Measurements from ENCODE around the gene GALT. TPM values are rescaled to one million over a fixed set of nuclear protein-coding genes. Genes with fewer than 3 reads are reported as not detected.
A peak's percentile ranks its signal among the peaks of the same experiment; 100 is the strongest.
"Not testable (repeated sequence)": the region's sequence is repeated elsewhere in the genome, so short reads cannot be mapped to it uniquely, and the experiment has no call there.

Gene GALT
- total RNA-seq, 1 donor: 46.4 TPM

DNA sequence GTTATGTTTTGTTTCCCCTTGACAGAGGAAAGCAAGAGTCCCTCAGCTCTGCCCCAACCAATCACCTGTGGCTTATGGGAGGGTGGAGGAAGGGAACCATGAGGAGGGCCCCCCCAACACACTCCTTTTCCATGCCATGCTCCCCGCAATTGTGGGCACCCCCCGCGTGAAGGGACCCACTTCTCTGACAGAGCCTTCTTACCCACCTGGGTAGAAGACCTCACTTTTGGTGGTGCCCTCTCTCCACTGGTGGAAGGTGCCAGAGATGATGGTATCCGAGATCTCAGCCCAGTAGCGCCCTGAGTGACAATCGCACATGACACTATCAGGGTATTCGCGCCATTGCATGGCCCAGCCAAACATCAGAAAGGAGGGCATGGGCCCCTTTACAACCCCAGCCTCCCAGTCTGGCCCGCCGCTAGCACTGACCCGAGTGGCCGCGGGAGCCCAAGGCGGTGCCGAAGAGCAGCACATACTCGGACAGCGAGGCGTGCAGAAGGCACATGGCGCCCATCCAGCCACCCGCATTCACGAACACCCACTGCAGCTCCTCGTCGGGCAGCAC lies 9.6 kb upstream of the GALT start:
- Histone ChIP-seq H3K4me1 (ENCODE audit: insufficient read depth, low read length) (peaks cover 39% of the 10 kb centered on the region), H3K4me3 (ENCODE audit: low read length) (peak overlapping the region; percentile 58), H3K27me3 (ENCODE audit: insufficient read depth, low read length) (no peaks in the 10 kb centered on the region), H3K9me3 (ENCODE audit: low read depth, low read length) (no peaks in the 10 kb centered on the region)

DNA sequence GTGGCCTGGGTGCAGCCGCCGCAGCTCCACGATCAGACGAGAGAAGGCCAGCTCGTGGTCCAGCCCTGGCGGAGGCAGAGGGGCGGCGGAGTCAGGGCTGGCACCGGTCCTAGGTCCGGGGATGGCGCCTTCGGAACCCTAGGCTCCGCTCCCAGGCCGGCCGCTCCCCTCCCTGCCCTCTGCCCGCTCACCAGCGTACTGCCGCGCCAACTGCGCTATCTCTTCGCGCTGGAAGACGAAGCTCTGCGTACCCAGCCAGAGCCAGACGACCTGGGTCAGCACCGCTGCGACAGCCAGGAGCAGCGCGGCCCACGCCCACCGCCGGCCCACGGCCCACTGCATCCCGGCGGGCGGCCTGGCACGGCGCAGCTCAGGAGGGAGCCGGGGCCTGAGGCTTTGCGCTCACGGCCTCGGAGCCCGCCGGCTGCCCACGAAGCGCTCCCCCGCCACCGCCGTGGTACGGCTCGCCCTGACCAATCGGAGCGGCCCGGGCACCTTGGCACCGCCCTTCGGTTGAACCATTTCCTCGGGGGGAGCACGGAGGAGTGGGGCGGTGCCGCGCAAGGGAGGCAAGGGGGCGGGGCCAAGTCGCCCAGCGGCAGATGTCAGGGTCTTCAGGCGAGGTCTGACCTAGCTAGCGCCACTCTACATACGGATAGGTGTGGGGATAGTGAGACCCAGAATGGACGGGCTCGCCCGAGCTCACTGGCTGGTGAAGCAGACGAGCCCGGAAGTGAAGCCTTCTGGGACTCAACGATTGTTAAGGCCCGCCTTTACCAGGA lies 8.9 kb upstream of the GALT start, which contains the start of gene SIGMAR1:
Gene SIGMAR1 (minus strand): TSS at position 432 of the 782 bp plus-strand sequence. CDS start 90 bp downstream, at position 342.
- no peaks in the 10 kb centered on the region for H3K27me3 ChIP-seq (ENCODE audit: insufficient read depth, low read length)
- H3K4me1 ChIP-seq (ENCODE audit: insufficient read depth, low read length): peaks cover 39% of the 10 kb centered on the region
- H3K4me3 ChIP-seq (ENCODE audit: low read length): peak within 1 kb of the TSS; percentile 58
- H3K9me3 ChIP-seq (ENCODE audit: low read depth, low read length): no peaks in the 10 kb centered on the region

DNA sequence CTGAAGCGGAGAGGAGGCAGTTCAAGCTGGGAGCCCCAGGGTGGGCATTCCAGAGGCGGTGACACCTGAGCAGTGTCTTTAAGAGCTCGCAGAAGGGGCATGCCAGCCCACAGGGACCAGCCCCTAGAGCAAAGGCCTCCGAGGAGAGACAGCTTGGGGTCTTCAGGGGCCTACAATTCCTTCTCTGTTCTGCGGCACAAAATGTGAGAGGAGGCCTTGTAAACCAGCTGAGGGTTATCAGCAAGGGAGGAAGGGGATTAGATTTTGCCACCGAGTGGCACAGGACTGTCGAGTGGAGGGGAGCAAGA lies 8.4 kb upstream of the GALT start:
- peaks cover 39% of the 10 kb centered on the region for H3K4me1 ChIP-seq (ENCODE audit: insufficient read depth, low read length)
- H3K9me3 ChIP-seq (ENCODE audit: low read depth, low read length): no peaks in the 10 kb centered on the region
- no peaks in the 10 kb centered on the region for H3K27me3 ChIP-seq (ENCODE audit: insufficient read depth, low read length)
- peak overlapping the region; percentile 58 for H3K4me3 ChIP-seq (ENCODE audit: low read length)

DNA sequence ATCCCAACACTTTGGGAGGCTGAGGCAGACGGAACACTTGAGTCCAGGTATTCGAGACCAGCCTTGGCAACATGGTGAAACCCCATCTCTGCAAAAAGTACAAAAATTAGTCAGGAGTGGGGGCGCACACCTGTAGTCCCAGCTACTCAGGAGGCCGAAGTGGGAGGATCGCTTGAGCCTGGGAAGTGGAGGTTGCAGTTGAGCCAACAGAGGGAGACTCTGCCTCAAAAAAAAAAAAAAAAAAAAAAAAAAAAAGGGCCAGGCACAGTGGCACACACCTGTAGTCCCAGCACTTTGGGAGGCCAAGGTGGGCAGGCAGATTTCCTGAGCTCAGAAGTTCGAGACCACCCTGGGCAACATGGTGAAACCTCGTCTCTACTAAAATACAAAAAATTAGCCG lies 7.2 kb upstream of the GALT start:
- peaks cover 34% of the 10 kb centered on the region for H3K4me1 ChIP-seq (ENCODE audit: insufficient read depth, low read length)
- not testable (repeated sequence) for H3K27me3 ChIP-seq (ENCODE audit: insufficient read depth, low read length); H3K9me3 ChIP-seq (ENCODE audit: low read depth, low read length); H3K4me3 ChIP-seq (ENCODE audit: low read length)

DNA sequence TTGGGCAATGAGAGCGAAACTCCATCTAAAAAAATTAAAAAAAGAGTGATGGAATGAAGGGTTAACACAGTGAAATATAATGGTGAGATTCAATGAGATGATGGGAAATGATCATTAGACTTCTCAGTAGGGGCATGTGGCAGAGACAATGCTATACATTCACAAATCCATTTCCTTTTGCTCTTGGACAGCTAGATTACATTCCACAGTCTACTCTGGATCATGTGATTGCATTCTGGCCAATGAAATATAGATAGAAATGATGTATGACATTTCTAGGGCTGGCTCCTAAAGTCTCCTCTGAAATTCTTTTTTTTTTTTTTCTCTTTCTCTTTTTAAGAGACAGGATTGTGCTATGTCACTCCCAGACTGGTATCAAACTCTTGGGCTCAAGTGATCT lies 3.8 kb upstream of the GALT start:
- Histone ChIP-seq H3K9me3 (ENCODE audit: low read depth, low read length) (no peaks in the 10 kb centered on the region), H3K4me1 (ENCODE audit: insufficient read depth, low read length) (peaks cover 26% of the 10 kb centered on the region), H3K27me3 (ENCODE audit: insufficient read depth, low read length) (no peaks in the 10 kb centered on the region), H3K4me3 (ENCODE audit: low read length) (no peak overlapping the region)

DNA sequence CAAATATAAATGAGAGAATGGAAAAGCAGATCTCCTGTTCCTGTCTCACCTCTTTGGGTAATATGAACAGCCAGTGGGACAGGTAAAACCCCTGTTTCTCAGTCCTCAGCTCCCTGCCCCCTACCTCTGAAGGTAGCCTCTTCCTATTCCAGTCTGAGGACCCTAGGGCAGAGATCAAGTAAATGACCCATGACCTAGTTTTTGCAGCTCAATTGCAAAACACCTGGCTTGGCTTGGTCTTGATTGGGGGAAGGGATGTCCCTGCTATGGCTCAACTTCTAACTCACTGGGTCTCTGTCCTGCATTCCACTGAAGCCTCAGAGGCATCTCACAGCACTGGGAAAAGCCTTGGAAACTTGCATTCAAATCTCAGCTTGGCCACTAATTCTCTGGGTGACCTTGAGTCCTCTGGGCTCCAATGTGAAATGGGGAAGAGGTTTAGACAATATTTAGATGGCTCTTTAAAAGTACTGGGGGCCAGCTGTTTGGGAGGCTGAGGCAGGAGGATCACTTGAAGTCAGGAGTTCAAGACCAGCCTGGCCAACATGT lies 1.6 kb upstream of the GALT start:
- Histone ChIP-seq H3K4me1 (ENCODE audit: insufficient read depth, low read length) (peaks cover 32% of the 10 kb centered on the region), H3K4me3 (ENCODE audit: low read length) (no peak overlapping the region), H3K9me3 (ENCODE audit: low read depth, low read length) (no peaks in the 10 kb centered on the region), H3K27me3 (ENCODE audit: insufficient read depth, low read length) (no peaks in the 10 kb centered on the region)

DNA sequence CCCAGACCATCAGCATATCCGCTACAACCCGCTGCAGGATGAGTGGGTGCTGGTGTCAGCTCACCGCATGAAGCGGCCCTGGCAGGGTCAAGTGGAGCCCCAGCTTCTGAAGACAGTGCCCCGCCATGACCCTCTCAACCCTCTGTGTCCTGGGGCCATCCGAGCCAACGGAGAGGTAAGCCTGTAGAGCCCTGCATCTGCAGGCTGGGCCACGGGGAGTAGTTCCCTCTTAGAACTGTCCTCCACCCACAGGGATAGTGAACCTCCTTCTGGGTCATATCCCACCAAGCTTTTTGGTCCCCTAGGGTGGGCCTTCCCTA lies 569 bp downstream of the GALT start:
- Histone ChIP-seq H3K27me3 (ENCODE audit: insufficient read depth, low read length) (no peaks in the 10 kb centered on the region), H3K4me3 (ENCODE audit: low read length) (peak overlapping the region; percentile 71), H3K4me1 (ENCODE audit: insufficient read depth, low read length) (peaks cover 30% of the 10 kb centered on the region), H3K9me3 (ENCODE audit: low read depth, low read length) (no peaks in the 10 kb centered on the region)

DNA sequence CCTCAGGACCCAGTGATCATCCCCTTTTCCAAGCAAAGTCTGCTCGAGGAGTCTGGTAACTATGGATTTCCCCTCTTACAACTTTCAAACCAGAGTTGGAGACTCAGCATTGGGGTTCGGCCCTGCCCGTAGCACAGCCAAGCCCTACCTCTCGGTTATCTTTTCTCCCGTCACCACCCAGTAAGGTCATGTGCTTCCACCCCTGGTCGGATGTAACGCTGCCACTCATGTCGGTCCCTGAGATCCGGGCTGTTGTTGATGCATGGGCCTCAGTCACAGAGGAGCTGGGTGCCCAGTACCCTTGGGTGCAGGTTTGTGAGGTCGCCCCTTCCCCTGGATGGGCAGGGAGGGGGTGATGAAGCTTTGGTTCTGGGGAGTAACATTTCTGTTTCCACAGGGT lies 1.2 kb downstream of the GALT start:
- Histone ChIP-seq H3K27me3 (ENCODE audit: insufficient read depth, low read length) (no peaks in the 10 kb centered on the region), H3K9me3 (ENCODE audit: low read depth, low read length) (no peaks in the 10 kb centered on the region), H3K4me1 (ENCODE audit: insufficient read depth, low read length) (peaks cover 36% of the 10 kb centered on the region), H3K4me3 (ENCODE audit: low read length) (peak overlapping the region; percentile 71)

DNA sequence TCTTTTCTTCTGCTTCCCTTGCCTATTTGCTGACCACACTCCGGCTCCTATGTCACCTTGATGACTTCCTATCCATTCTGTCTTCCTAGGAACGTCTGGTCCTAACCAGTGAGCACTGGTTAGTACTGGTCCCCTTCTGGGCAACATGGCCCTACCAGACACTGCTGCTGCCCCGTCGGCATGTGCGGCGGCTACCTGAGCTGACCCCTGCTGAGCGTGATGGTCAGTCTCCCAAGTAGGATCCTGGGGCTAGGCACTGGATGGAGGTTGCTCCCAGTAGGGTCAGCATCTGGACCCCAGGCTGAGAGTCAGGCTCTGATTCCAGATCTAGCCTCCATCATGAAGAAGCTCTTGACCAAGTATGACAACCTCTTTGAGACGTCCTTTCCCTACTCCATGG lies 2.2 kb downstream of the GALT start:
- no peaks in the 10 kb centered on the region for H3K9me3 ChIP-seq (ENCODE audit: low read depth, low read length)
- H3K4me3 ChIP-seq (ENCODE audit: low read length): no peak overlapping the region
- no peaks in the 10 kb centered on the region for H3K27me3 ChIP-seq (ENCODE audit: insufficient read depth, low read length)
- peaks cover 36% of the 10 kb centered on the region for H3K4me1 ChIP-seq (ENCODE audit: insufficient read depth, low read length)

DNA sequence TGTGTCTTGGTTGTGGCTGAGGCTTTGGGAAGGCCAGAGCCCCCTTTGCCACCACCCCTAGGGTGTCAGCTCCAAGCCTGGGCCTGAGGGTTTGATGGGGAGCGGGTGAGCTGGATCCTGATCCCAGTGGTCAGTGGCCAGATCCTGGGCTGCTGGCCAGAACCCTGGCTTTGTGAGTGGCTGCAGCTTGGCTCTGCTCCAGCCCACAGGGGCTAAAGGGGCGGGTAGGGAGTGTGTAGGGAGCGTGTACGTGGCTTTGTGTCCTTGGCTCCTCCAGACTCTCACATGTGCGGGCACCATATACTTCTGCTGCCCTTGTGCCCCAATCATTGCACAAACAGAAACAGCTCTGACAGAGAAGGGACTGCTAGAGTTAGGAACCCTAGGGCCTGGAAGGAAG lies 4.3 kb downstream of the GALT start:
- peaks cover 36% of the 10 kb centered on the region for H3K4me1 ChIP-seq (ENCODE audit: insufficient read depth, low read length)
- no peaks in the 10 kb centered on the region for H3K9me3 ChIP-seq (ENCODE audit: low read depth, low read length)
- H3K27me3 ChIP-seq (ENCODE audit: insufficient read depth, low read length): no peaks in the 10 kb centered on the region
- no peak overlapping the region for H3K4me3 ChIP-seq (ENCODE audit: low read length)

DNA sequence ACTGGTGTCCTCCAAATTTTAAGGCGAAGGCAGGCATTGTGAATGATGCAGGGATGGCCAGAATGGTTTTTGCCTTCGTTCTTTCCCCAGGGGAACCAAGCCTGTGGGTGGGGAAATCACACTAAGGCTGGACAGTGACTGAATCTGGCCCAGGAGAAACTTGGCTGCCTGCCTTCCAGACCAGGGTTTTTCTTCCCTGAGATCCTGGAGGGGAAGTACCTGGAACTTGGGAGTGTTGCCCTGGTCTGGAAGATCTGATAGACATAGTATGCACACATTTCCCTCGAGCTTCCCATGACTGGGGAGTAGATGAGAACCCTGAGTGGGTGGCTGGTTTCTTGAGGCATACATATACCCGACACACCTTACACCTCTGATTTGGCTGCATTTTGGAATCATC lies 4.8 kb downstream of the GALT start:
- Histone ChIP-seq H3K4me1 (ENCODE audit: insufficient read depth, low read length) (peaks cover 31% of the 10 kb centered on the region), H3K27me3 (ENCODE audit: insufficient read depth, low read length) (no peaks in the 10 kb centered on the region), H3K4me3 (ENCODE audit: low read length) (no peak overlapping the region), H3K9me3 (ENCODE audit: low read depth, low read length) (no peaks in the 10 kb centered on the region)

DNA sequence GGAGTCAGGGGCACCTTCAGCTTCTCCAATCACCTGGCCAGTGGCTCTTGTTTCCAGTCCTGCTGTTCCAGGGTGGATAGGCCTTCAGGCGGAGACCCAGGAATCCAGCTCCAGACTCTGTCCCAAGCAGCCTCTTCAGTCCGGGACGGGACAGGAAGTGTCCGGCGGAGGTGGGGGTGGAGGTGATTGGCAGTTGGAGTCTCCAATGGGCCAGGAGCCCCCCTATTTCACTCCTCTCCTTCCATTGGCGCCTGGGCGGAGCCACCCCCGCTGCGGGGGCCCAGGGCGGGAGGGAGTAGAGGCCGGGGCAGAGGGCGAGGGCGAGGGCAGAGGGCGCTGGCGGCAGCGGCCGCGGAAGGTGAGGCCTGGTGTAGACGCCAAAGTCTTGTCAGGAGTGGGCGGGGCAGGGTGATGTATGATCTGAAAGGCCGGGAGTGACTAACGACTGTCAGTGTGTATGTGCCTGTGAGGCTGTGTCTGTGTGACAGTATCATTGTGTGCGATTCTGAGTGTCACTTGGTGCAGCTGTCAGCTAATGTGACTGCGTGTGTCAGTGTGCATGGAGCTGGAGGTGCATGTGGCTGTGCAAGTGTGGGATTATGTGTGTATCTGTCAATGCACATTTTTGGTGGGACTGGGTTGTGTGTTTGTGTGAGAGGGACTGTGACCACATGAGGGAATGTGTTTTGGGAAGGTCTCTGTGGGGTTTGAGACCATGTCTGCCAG lies 5.6 kb downstream of the GALT start, which contains the start of gene IL11RA:
Gene IL11RA (plus strand): TSS at position 310 of the 726 bp plus-strand sequence. CDS start 3,033 bp downstream, outside the sequence.
- H3K9me3 ChIP-seq (ENCODE audit: low read depth, low read length): no peaks in the 10 kb centered on the region
- H3K27me3 ChIP-seq (ENCODE audit: insufficient read depth, low read length): no peaks in the 10 kb centered on the region
- H3K4me3 ChIP-seq (ENCODE audit: low read length): no peak within 1 kb of the TSS
- peaks cover 30% of the 10 kb centered on the region for H3K4me1 ChIP-seq (ENCODE audit: insufficient read depth, low read length)

DNA sequence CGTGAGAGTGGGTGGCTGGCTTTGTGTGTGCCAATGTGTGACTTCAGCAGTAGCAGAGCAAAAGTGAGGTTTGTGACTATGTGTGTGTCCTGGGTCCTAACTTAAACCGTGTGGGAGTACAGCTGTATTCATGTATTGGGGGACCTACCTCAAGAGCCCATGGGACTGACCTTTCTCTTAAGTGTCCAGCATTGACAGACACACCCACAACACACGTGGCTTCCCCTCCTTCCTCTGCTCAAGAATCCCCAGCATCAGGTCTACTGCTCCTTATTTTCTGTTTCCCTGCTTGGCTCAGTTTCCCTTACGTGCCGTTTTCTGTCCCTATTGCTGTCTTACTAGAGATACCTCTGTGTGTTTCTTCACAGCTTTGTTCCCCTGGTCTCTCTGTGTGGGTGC lies 6.1 kb downstream of the GALT start:
- no peak overlapping the region for H3K4me3 ChIP-seq (ENCODE audit: low read length)
- peaks cover 24% of the 10 kb centered on the region for H3K4me1 ChIP-seq (ENCODE audit: insufficient read depth, low read length)
- no peaks in the 10 kb centered on the region for H3K9me3 ChIP-seq (ENCODE audit: low read depth, low read length)
- no peaks in the 10 kb centered on the region for H3K27me3 ChIP-seq (ENCODE audit: insufficient read depth, low read length)

DNA sequence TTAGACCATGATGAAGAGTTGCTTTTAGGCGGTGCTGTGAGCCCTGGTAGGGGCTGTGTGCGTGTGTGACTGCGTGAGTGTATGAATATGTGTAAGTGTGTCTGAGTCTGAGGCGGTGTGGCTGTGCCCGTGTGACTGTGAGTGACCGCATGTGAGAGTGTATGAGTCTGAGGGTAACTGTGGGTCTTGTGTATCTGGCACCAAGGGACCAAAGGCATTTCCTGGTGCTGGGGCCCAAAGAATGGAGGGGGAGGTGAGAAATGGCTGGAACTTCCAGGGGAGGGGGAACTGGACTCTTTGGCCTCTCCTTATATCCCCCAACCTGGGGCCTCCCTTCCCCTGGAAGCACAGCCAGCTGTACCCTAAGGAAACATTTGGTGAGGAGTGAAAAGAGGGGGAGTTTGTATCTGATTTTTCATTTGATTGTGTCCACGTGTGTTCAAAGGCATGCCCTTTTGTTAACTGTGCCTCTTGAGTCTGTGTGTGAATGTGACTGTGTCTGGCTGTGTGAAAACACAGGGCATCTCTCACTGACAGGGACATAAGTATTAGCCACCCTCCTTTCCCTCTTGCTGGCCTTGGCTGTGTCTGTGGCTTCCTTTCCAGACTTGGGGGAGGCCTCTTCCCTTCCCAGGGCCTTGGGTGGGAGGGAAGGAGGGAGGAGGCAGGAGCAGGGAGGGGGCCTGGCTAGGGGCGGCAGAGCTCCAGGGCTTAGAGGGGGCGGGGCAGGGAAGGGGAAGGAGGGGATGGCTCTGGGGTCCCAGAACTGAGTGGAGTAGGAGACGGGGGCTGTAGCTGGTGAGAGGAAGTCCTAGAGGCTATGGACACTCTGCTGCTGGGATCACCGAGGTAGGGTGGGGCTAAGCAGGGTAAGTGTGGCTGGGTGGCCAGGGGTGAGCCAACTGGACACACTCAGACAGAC lies 6.9 kb downstream of the GALT start:
- Histone ChIP-seq H3K9me3 (ENCODE audit: low read depth, low read length) (no peaks in the 10 kb centered on the region), H3K27me3 (ENCODE audit: insufficient read depth, low read length) (no peaks in the 10 kb centered on the region), H3K4me1 (ENCODE audit: insufficient read depth, low read length) (peaks cover 16% of the 10 kb centered on the region), H3K4me3 (ENCODE audit: low read length) (no peak overlapping the region)

Data from mononuclear cell (primary cell).